Progenitor cell of endocrine pancreas (in vitro differentiated cells): ENCODE data around the gene MARCHF6. TPM values are rescaled to one million over a fixed set of nuclear protein-coding genes. Genes with fewer than 3 reads are reported as not detected.

Experiments
- DNase-seq: peaks from one replicate; pipeline ENCODE4 v3.0.0; 2021; ENCODE audit warnings: low spot score; ENCODE audit not compliant: unreplicated experiment
- H3K27ac Mint-ChIP-seq: 2 replicates; pipeline ENCODE4 v1.8.0; 2021; ENCODE audit warnings: mild to moderate bottlenecking, moderate library complexity, mixed read lengths
- H3K27me3 Mint-ChIP-seq: 2 replicates; pipeline ENCODE4 v1.8.0; 2021; ENCODE audit warnings: mixed read lengths
- H3K36me3 Mint-ChIP-seq: 2 replicates; pipeline ENCODE4 v1.8.0; 2022; ENCODE audit warnings: mixed read lengths; ENCODE audit not compliant: insufficient read depth
- H3K4me1 Mint-ChIP-seq: 2 replicates; pipeline ENCODE4 v1.8.0; 2021; ENCODE audit warnings: low read depth, mixed read lengths
- H3K4me3 Mint-ChIP-seq: 2 replicates; pipeline ENCODE4 v1.8.0; 2021; ENCODE audit warnings: low read depth, mild to moderate bottlenecking, moderate library complexity, mixed read lengths
- H3K9me3 Mint-ChIP-seq: 2 replicates; pipeline ENCODE4 v1.8.0; 2021; ENCODE audit warnings: low read depth, mixed read lengths
- long read RNA-seq: library from polyadenylated mRNA; unstranded; transcript quantifications from one replicate; pipeline ENCODE4 v2.0.0, GENCODE V29; 2020
- total RNA-seq: library from RNA; stranded (reverse); gene quantifications from 2 replicates; pipeline ENCODE4 v1.2.1, GENCODE V29; 2021
- TF ChIP-seq, protein P1 (sequence below): fragments of 200-600 bp; sonication (generic); IDR thresholded peaks from one replicate; pipeline ENCODE4 v1.5.0; 2021; ENCODE audit warnings: antibody characterized with exemption, mild to moderate bottlenecking; ENCODE audit not compliant: unreplicated experiment

Gene MARCHF6
- 230 and 239 TPM in 2 replicates for total RNA-seq
- long read RNA-seq, full-length matches to known transcripts, result 175 of 256 reads
- long read RNA-seq, partial matches to known transcripts, result 48 of 256 reads
- long read RNA-seq, other reads (novel, unspliced or antisense), result 33 of 256 reads

DNA sequence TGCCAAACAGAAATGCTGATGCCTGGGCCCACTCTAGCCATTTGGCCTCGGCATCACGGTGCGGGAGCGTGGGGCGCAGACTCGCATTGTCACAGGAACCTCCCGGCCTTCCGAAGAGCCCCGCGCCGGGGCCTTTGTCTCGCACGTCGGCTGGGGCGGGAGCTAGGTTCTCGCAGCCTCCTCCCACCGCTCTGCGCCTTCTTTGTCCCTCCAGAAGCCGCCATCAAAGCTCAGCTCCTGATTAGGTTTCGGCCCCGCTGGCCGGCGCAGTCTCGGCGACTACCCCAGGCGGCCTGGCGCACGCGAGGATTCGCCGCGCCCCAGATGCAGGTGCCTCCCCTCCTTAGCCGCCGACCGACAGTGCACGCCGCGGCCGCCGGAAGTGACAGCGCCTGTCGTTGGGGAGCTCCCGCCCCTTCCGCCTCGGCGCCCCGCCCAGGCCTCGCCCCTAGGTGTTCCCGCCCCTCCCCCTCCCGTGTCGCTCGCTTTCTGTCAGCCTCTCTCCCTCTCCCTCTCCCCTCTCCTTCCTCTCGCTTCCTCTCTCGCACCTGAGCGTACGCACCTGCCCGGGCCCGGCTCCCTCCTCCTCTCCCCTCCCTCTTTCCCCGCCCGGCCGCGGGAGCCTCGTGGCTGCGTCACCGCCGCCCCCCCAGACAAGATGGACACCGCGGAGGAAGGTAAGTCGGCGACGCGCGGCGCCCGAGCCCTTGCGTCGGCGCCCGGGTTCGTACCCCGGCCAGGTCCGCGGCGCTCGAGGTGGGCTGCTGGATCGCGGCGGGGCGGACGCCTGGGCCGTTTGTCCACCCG lies at the start of gene MARCHF6:
MARCHF6 (plus strand) TSS at position 455 of the 807 bp plus-strand sequence; CDS start at position 659, 204 bp downstream.
- H3K4me1 Mint-ChIP-seq, result peaks cover 24% of the 10 kb centered on the region
- H3K36me3 Mint-ChIP-seq, result peaks cover 2% of the 10 kb centered on the region
- peak within 1 kb of the TSS; percentile 97 for H3K4me3 Mint-ChIP-seq
- H3K27me3 Mint-ChIP-seq, result no peaks in the 10 kb centered on the region
- TF ChIP-seq, protein P1, sequence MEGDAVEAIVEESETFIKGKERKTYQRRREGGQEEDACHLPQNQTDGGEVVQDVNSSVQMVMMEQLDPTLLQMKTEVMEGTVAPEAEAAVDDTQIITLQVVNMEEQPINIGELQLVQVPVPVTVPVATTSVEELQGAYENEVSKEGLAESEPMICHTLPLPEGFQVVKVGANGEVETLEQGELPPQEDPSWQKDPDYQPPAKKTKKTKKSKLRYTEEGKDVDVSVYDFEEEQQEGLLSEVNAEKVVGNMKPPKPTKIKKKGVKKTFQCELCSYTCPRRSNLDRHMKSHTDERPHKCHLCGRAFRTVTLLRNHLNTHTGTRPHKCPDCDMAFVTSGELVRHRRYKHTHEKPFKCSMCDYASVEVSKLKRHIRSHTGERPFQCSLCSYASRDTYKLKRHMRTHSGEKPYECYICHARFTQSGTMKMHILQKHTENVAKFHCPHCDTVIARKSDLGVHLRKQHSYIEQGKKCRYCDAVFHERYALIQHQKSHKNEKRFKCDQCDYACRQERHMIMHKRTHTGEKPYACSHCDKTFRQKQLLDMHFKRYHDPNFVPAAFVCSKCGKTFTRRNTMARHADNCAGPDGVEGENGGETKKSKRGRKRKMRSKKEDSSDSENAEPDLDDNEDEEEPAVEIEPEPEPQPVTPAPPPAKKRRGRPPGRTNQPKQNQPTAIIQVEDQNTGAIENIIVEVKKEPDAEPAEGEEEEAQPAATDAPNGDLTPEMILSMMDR, result no peak
- no peaks in the 10 kb centered on the region for H3K9me3 Mint-ChIP-seq
- H3K27ac Mint-ChIP-seq, result peak within 1 kb of the TSS; percentile 100
- DNase-seq, result peak; percentile 95

- no peak overlapping the region for H3K27ac Mint-ChIP-seq
- H3K36me3 Mint-ChIP-seq, result peaks cover 5% of the 10 kb centered on the region
- peaks cover 5% of the 10 kb centered on the region for H3K27me3 Mint-ChIP-seq
Observed at GRCh38 chr5:10303699-10304170, 49.8 kb upstream of the MARCHF6 start.

GRCh38 chr5:10304932-10305331 lies 48.6 kb upstream of the MARCHF6 start:
- DNase-seq, result no peak
- peaks cover 5% of the 10 kb centered on the region for H3K27me3 Mint-ChIP-seq
- peaks cover 5% of the 10 kb centered on the region for H3K36me3 Mint-ChIP-seq
- H3K4me1 Mint-ChIP-seq, result peaks cover 18% of the 10 kb centered on the region
- H3K4me3 Mint-ChIP-seq, result no peak overlapping the region
- H3K9me3 Mint-ChIP-seq, result peaks cover 8% of the 10 kb centered on the region
- H3K27ac Mint-ChIP-seq, result no peak overlapping the region
- TF ChIP-seq, protein P1, result no peak

More at GRCh38 chr5:10303699-10304170, 49.8 kb upstream of the MARCHF6 start:
- TF ChIP-seq, protein P1, result no peak
- H3K4me3 Mint-ChIP-seq, result no peak overlapping the region
- H3K4me1 Mint-ChIP-seq, result peaks cover 18% of the 10 kb centered on the region
- no peak for DNase-seq
- H3K9me3 Mint-ChIP-seq, result peaks cover 8% of the 10 kb centered on the region

DNA sequence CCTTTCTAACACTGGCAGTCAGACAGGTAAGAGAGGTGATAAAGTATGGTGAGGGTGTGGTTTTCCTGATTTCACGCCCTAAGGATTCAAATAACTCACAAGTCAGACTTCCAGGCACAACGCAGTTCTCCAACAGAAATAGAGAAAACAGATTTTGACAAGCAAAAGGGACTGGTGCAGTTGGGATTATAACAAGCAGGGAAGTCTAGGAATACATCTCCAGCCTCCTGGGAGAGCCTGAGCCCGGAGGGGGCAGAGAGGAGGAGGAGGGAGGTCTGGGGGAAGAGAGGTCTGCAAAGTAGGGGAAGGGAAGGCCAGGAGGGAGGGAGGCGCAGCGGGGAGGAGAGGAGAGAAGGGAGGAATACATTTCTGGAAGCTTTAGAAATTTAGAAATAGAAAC lies 47.4 kb upstream of the MARCHF6 start:
- Mint-ChIP-seq H3K4me1 (peaks cover 19% of the 10 kb centered on the region), H3K9me3 (peaks cover 8% of the 10 kb centered on the region), H3K4me3 (peak overlapping the region; percentile 9), H3K36me3 (peaks cover 5% of the 10 kb centered on the region), H3K27ac (no peak overlapping the region), H3K27me3 (peaks cover 5% of the 10 kb centered on the region)
- TF ChIP-seq, protein P1, result no peak
- no peak for DNase-seq

- H3K9me3 Mint-ChIP-seq, result peaks cover 8% of the 10 kb centered on the region
- H3K36me3 Mint-ChIP-seq, result peaks cover 5% of the 10 kb centered on the region
- no peak for DNase-seq
- peaks cover 21% of the 10 kb centered on the region for H3K4me1 Mint-ChIP-seq
- H3K27me3 Mint-ChIP-seq, result peaks cover 5% of the 10 kb centered on the region
- H3K4me3 Mint-ChIP-seq, result peak overlapping the region; percentile 75
- peak overlapping the region; percentile 50 for H3K27ac Mint-ChIP-seq
- TF ChIP-seq, protein P1, result no peak
Observed at GRCh38 chr5:10306806-10307205, 46.7 kb upstream of the MARCHF6 start.
